K562 (cell line): Measurements from ENCODE around the gene RIMKLB. TPM values are rescaled to one million over a fixed set of nuclear protein-coding genes. Genes with fewer than 3 reads are reported as not detected.

Source experiments
- GTF2A2 ChIP-seq: IDR thresholded peaks from 2 replicates; pipeline ENCODE4 v1.6.1; 2016; ENCODE audit warnings: mild to moderate bottlenecking, missing genetic modification characterization, missing compliant biosample characterization
- KDM4B ChIP-seq, 2 experiments: fragments of 450-650 bp in 1 of 2; sonication (generic) in 1 of 2; IDR thresholded peaks; 2 replicates each; pipeline ENCODE4 v1.6.1; 2016 to 2017; ENCODE audit warnings: borderline replicate concordance in 2 of 2, antibody characterized with exemption in 1 of 2, low read depth in 1 of 2, mild to moderate bottlenecking in 1 of 2
- KDM5B ChIP-seq: fragments of 200-600 bp; sonication (generic); IDR thresholded peaks from 2 replicates; pipeline ENCODE4 v1.6.1; 2012; ENCODE audit warnings: low read depth, mild to moderate bottlenecking, moderate library complexity, low read length, control low read depth, inconsistent platforms; ENCODE audit not compliant: insufficient replicate concordance
- LCOR ChIP-seq: sonication (generic); formaldehyde crosslinking; IDR thresholded peaks from 2 replicates; pipeline ENCODE4 v1.8.0; 2022; ENCODE audit warnings: mild to moderate bottlenecking, missing genetic modification reagents
- PML ChIP-seq: IDR thresholded peaks from 2 replicates; pipeline ENCODE4 v1.6.1; 2012; ENCODE audit warnings: low read length, inconsistent platforms
- PREB ChIP-seq: sonication (generic); formaldehyde crosslinking; IDR thresholded peaks from 2 replicates; pipeline ENCODE4 v1.8.1; 2023; ENCODE audit warnings: mild to moderate bottlenecking, missing genetic modification reagents
- RB1 ChIP-seq: fragments of 450-650 bp; IDR thresholded peaks from 2 replicates; pipeline ENCODE4 v1.6.1; 2017; ENCODE audit warnings: low read depth, mild to moderate bottlenecking
- SMC3 ChIP-seq: conservative IDR thresholded peaks from 2 replicates; pipeline ENCODE4 v1.6.1; 2011; ENCODE audit warnings: low read depth, low read length, improper control_type of control experiment; ENCODE audit not compliant: insufficient read depth
- SOX6 ChIP-seq: fragments of 450-650 bp; IDR thresholded peaks from 2 replicates; pipeline ENCODE4 v1.6.1; 2014; ENCODE audit warnings: mild to moderate bottlenecking
- SRSF3 ChIP-seq: fragments of 200-400 bp; formaldehyde crosslinking; IDR thresholded peaks from 2 replicates; pipeline ENCODE4 v1.6.1; 2016; ENCODE audit warnings: mild to moderate bottlenecking, low read length, moderate library complexity; ENCODE audit not compliant: insufficient read depth
- SUPT5H ChIP-seq: fragments of 450-650 bp; IDR thresholded peaks from 2 replicates; pipeline ENCODE4 v1.6.1; 2016
- TEAD4 ChIP-seq, 2 experiments: sonication (generic) in 1 of 2; formaldehyde crosslinking in 1 of 2; IDR thresholded peaks; 2 replicates each; pipeline versions ENCODE4 v1.6.1 to v1.8.0; 2012 to 2022; ENCODE audit warnings: borderline replicate concordance in 1 of 2, inconsistent platforms in 1 of 2, low read length in 1 of 2, mild to moderate bottlenecking in 1 of 2, missing genetic modification reagents in 1 of 2
- ZKSCAN1 ChIP-seq: fragments of 150-350 bp; IDR thresholded peaks from 2 replicates; pipeline ENCODE4 v1.6.1; 2016; ENCODE audit warnings: low read depth, low read length
- ZNF316 ChIP-seq: fragments of 450-650 bp; IDR thresholded peaks from 2 replicates; pipeline ENCODE4 v1.6.1; 2016
- ZNF41 ChIP-seq: fragments of 250-450 bp; sonication (Bioruptor Pico); conservative IDR thresholded peaks from 2 replicates; pipeline ENCODE4 v1.4.0; 2020; ENCODE audit warnings: mild to moderate bottlenecking
- polyA plus RNA-seq, 8 experiments: library from polyadenylated mRNA; depleted of rRNA in 4 of 8; stranded (reverse) in 5 of 8; unstranded in 3 of 8; fragments of >200 nt; fragmentation: Nextera tagmentation in 2 of 8; fragmentation: Illumina TruSeq in 1 of 8; extraction: Ambion mirVana in 2 of 8; extraction: Trizol in 1 of 8; gene quantifications; 2 replicates each; pipeline versions ENCODE4 v1.2.1 to v1.2.3, GENCODE V29; 2011 to 2014; ENCODE audit warnings: inconsistent platforms in 1 of 8, missing spikeins in 1 of 8
- total RNA-seq, 7 experiments: library from RNA; depleted of rRNA in 6 of 7; stranded (reverse); fragments of >200 nt in 6 of 7; fragmentation: Illumina TruSeq in 2 of 7; extraction: Trizol in 2 of 7; gene quantifications; 2 replicates each; pipeline versions ENCODE4 v1.2.1 to v1.2.3, GENCODE V29; 2011 to 2021; ENCODE audit warnings: low replicate concordance in 1 of 7
- TF ChIP-seq, protein P1 (sequence below): fragments of 450-650 bp; IDR thresholded peaks from 2 replicates; pipeline ENCODE4 v1.6.1; 2018; ENCODE audit not compliant: partially characterized antibody
- TF ChIP-seq, protein P2 (sequence below): fragments of 250-450 bp; sonication (Bioruptor Pico); IDR thresholded peaks from 2 replicates; pipeline ENCODE4 v1.5.0; 2020; ENCODE audit warnings: mild to moderate bottlenecking, borderline replicate concordance
- TF ChIP-seq, protein P3 (sequence below): fragments of 450-650 bp; IDR thresholded peaks from 2 replicates; pipeline ENCODE4 v1.7.1; 2018; ENCODE audit warnings: mild to moderate bottlenecking, low read depth; ENCODE audit not compliant: partially characterized antibody

Gene RIMKLB
- total and polyA plus RNA-seq, 9 of the 15 experiments (the other 6 are each of a cell fraction or from before 2014, with no cell fraction given), result 6.5 to 22.8 (median 17.2) TPM

- TF ChIP-seq LCOR (CRISPR knock-in tag) (no peak), TEAD4 (IDR thresholded peaks at IDR 0.05; ENCODE audit: low read length) (peak; percentile 71), TEAD4 (CRISPR knock-in tag; IDR thresholded peaks at IDR 0.05; ENCODE audit: borderline replicate concordance) (no peak), PREB (CRISPR knock-in tag) (no peak), SMC3 (no peak), KDM5B (no peak), SOX6 (0 out of 2 replicates have a peak, but pooled peaks have one; percentile 11), ZKSCAN1 (no peak), GTF2A2 (tag) (no peak), SRSF3 (no peak), RB1 (no peak), ZNF41 (CRISPR knock-in tag) (no peak), PML (0 out of 2 replicates have a peak, but pooled peaks have one; percentile 26), KDM4B (IDR thresholded peaks at IDR 0.05; ENCODE audit: borderline replicate concordance in 2 of 2, low read depth in 1 of 2) (no peak), ZNF316 (no peak), SUPT5H (no peak)
- TF ChIP-seq, protein P1, sequence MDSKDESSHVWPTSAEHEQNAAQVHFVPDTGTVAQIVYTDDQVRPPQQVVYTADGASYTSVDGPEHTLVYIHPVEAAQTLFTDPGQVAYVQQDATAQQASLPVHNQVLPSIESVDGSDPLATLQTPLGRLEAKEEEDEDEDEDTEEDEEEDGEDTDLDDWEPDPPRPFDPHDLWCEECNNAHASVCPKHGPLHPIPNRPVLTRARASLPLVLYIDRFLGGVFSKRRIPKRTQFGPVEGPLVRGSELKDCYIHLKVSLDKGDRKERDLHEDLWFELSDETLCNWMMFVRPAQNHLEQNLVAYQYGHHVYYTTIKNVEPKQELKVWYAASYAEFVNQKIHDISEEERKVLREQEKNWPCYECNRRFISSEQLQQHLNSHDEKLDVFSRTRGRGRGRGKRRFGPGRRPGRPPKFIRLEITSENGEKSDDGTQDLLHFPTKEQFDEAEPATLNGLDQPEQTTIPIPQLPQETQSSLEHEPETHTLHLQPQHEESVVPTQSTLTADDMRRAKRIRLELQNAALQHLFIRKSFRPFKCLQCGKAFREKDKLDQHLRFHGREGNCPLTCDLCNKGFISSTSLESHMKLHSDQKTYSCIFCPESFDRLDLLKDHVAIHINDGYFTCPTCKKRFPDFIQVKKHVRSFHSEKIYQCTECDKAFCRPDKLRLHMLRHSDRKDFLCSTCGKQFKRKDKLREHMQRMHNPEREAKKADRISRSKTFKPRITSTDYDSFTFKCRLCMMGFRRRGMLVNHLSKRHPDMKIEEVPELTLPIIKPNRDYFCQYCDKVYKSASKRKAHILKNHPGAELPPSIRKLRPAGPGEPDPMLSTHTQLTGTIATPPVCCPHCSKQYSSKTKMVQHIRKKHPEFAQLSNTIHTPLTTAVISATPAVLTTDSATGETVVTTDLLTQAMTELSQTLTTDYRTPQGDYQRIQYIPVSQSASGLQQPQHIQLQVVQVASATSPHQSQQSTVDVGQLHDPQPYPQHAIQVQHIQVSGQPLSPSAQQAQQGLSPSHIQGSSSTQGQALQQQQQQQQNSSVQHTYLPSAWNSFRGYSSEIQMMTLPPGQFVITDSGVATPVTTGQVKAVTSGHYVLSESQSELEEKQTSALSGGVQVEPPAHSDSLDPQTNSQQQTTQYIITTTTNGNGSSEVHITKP, result no peak
- TF ChIP-seq, protein P2, sequence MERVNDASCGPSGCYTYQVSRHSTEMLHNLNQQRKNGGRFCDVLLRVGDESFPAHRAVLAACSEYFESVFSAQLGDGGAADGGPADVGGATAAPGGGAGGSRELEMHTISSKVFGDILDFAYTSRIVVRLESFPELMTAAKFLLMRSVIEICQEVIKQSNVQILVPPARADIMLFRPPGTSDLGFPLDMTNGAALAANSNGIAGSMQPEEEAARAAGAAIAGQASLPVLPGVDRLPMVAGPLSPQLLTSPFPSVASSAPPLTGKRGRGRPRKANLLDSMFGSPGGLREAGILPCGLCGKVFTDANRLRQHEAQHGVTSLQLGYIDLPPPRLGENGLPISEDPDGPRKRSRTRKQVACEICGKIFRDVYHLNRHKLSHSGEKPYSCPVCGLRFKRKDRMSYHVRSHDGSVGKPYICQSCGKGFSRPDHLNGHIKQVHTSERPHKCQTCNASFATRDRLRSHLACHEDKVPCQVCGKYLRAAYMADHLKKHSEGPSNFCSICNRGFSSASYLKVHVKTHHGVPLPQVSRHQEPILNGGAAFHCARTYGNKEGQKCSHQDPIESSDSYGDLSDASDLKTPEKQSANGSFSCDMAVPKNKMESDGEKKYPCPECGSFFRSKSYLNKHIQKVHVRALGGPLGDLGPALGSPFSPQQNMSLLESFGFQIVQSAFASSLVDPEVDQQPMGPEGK (CRISPR knock-in tag), result no peak
- TF ChIP-seq, protein P3, sequence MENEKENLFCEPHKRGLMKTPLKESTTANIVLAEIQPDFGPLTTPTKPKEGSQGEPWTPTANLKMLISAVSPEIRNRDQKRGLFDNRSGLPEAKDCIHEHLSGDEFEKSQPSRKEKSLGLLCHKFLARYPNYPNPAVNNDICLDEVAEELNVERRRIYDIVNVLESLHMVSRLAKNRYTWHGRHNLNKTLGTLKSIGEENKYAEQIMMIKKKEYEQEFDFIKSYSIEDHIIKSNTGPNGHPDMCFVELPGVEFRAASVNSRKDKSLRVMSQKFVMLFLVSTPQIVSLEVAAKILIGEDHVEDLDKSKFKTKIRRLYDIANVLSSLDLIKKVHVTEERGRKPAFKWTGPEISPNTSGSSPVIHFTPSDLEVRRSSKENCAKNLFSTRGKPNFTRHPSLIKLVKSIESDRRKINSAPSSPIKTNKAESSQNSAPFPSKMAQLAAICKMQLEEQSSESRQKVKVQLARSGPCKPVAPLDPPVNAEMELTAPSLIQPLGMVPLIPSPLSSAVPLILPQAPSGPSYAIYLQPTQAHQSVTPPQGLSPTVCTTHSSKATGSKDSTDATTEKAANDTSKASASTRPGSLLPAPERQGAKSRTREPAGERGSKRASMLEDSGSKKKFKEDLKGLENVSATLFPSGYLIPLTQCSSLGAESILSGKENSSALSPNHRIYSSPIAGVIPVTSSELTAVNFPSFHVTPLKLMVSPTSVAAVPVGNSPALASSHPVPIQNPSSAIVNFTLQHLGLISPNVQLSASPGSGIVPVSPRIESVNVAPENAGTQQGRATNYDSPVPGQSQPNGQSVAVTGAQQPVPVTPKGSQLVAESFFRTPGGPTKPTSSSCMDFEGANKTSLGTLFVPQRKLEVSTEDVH, result no peak
Measured at GRCh38 chr12:8816448-8817050, 118.8 kb downstream of the RIMKLB start (continued).
